Measurements from ENCODE around the gene SLC43A3.

Gene SLC43A3

GRCh38 chr11:57459164-57460021, 32.5 kb upstream of the SLC43A3 start:
- H3K4me3 ChIP-seq (ENCODE audit: low read length) = peak overlapping the region; percentile 63
- TF ChIP-seq CTCF (IDR thresholded peaks at IDR 0.05; ENCODE audit: low read depth, low read length, poor library complexity, severe bottlenecking) (no peak), EZH2phosphoT487 (IDR thresholded peaks at IDR 0.05; ENCODE audit: borderline replicate concordance, low read length) (0 out of 2 replicates have a peak, but pooled peaks have one; percentile 0)
- peaks cover 48% of the 10 kb centered on the region for H3K27me3 ChIP-seq (ENCODE audit: control insufficient read depth, low read length)
- no peaks in the 10 kb centered on the region for H3K79me2 ChIP-seq (ENCODE audit: control insufficient read depth, low read length)
- no peaks in the 10 kb centered on the region for H4K20me1 ChIP-seq (ENCODE audit: control insufficient read depth, insufficient read depth, low read depth, low read length)
- peaks cover 25% of the 10 kb centered on the region for H3K4me1 ChIP-seq (ENCODE audit: control insufficient read depth, low read length)
- no peaks in the 10 kb centered on the region for H3K9me3 ChIP-seq (ENCODE audit: control insufficient read depth, insufficient read depth, low read length)
- no peak overlapping the region for H3K27ac ChIP-seq (ENCODE audit: low read depth, low read length)
- H3K4me2 ChIP-seq (ENCODE audit: low read length) = peak overlapping the region; percentile 80
- H3F3A ChIP-seq (ENCODE audit: control insufficient read depth, insufficient read depth) = no peaks in the 10 kb centered on the region
- no peaks in the 10 kb centered on the region for H3K36me3 ChIP-seq (ENCODE audit: control insufficient read depth, low read length)
- H3K9me2 ChIP-seq (replicated peaks; ENCODE audit: control insufficient read depth, low read length) = no peaks in the 10 kb centered on the region

GRCh38 chr11:57458410-57459163, 31.7 kb upstream of the SLC43A3 start:
- Histone ChIP-seq H3K36me3 (ENCODE audit: control insufficient read depth, low read length) (no peaks in the 10 kb centered on the region), H3K79me2 (ENCODE audit: control insufficient read depth, low read length) (no peaks in the 10 kb centered on the region), H3K9me3 (ENCODE audit: control insufficient read depth, insufficient read depth, low read length) (no peaks in the 10 kb centered on the region), H3K4me1 (ENCODE audit: control insufficient read depth, low read length) (peaks cover 25% of the 10 kb centered on the region), H3K27ac (ENCODE audit: low read depth, low read length) (no peak overlapping the region), H3F3A (ENCODE audit: control insufficient read depth, insufficient read depth) (no peaks in the 10 kb centered on the region), H3K27me3 (ENCODE audit: control insufficient read depth, low read length) (peaks cover 54% of the 10 kb centered on the region), H3K9me2 (replicated peaks; ENCODE audit: control insufficient read depth, low read length) (no peaks in the 10 kb centered on the region), H3K4me3 (ENCODE audit: low read length) (peak overlapping the region; percentile 63), H3K4me2 (ENCODE audit: low read length) (peak overlapping the region; percentile 80), H4K20me1 (ENCODE audit: control insufficient read depth, insufficient read depth, low read depth, low read length) (no peaks in the 10 kb centered on the region)
- peak; percentile 98 for TF ChIP-seq CTCF (IDR thresholded peaks at IDR 0.05; ENCODE audit: low read depth, low read length, poor library complexity, severe bottlenecking)
- TF ChIP-seq EZH2phosphoT487 (IDR thresholded peaks at IDR 0.05; ENCODE audit: borderline replicate concordance, low read length) = peak; percentile 79; the same call in 1 of the 2 replicates

- H3F3A ChIP-seq (ENCODE audit: control insufficient read depth, insufficient read depth) = no peaks in the 10 kb centered on the region
- H3K27me3 ChIP-seq (ENCODE audit: control insufficient read depth, low read length) = peaks cover 58% of the 10 kb centered on the region
- no peaks in the 10 kb centered on the region for H3K9me3 ChIP-seq (ENCODE audit: control insufficient read depth, insufficient read depth, low read length)
- H3K9me2 ChIP-seq (replicated peaks; ENCODE audit: control insufficient read depth, low read length) = no peaks in the 10 kb centered on the region
- H3K27ac ChIP-seq (ENCODE audit: low read depth, low read length) = no peak overlapping the region
- no peak for TF ChIP-seq EZH2phosphoT487 (IDR thresholded peaks at IDR 0.05; ENCODE audit: borderline replicate concordance, low read length)
- TF ChIP-seq CTCF (IDR thresholded peaks at IDR 0.05; ENCODE audit: low read depth, low read length, poor library complexity, severe bottlenecking) = no peak
- H3K4me2 ChIP-seq (ENCODE audit: low read length) = no peak overlapping the region; the same call in 1 of the 2 replicates
- H3K36me3 ChIP-seq (ENCODE audit: control insufficient read depth, low read length) = no peaks in the 10 kb centered on the region
- no peaks in the 10 kb centered on the region for H4K20me1 ChIP-seq (ENCODE audit: control insufficient read depth, insufficient read depth, low read depth, low read length)
- H3K79me2 ChIP-seq (ENCODE audit: control insufficient read depth, low read length) = no peaks in the 10 kb centered on the region
- peaks cover 25% of the 10 kb centered on the region for H3K4me1 ChIP-seq (ENCODE audit: control insufficient read depth, low read length)
- no peak overlapping the region for H3K4me3 ChIP-seq (ENCODE audit: low read length)
Measured at GRCh38 chr11:57458060-57458409, 31.1 kb upstream of the SLC43A3 start.

Data from DOHH2 (cell line).